HEK293 (cell line): ENCODE measurements around the gene FERMT2.

Source experiments
- CTCF ChIA-PET: fragments of 350-600 bp; formaldehyde crosslinking; extraction: SDS; loops from one replicate; lab custom pipeline; 2021; ENCODE audit warnings: antibody characterized with exemption; lab: Yijun Ruan, JAX
- POLR2A ChIA-PET: fragments of 300-600 bp; formaldehyde crosslinking; extraction: SDS; loops from one replicate; lab custom pipeline; 2020; ENCODE audit warnings: antibody characterized with exemption, inconsistent platforms; lab: Yijun Ruan, JAX
- H3K27ac ChIP-seq: fragments of 200-500 bp; sonication (Bioruptor generic); 2 replicates; pipeline ENCODE4 v1.5.1; 2014; ENCODE audit warnings: low read depth, low read length, control low read depth, inconsistent platforms; ENCODE audit errors: extremely low read depth
- H3K36me3 ChIP-seq, 2 experiments: fragments of 200-500 bp in 1 of 2; sonication (Bioruptor generic) in 1 of 2; 1 replicate in 1 of 2; 2 replicates in 1 of 2; pipeline ENCODE4 v1.5.1; 2014 to 2017; ENCODE audit warnings: inconsistent platforms in 2 of 2, low read length in 2 of 2; ENCODE audit not compliant: control insufficient read depth in 2 of 2, insufficient read depth in 1 of 2
- H3K4me1 ChIP-seq: fragments of 200-500 bp; sonication (Bioruptor generic); 2 replicates; pipeline ENCODE4 v1.5.1; 2014; ENCODE audit warnings: mild to moderate bottlenecking, low read length, inconsistent platforms; ENCODE audit not compliant: control insufficient read depth, insufficient read depth
- H3K4me3 ChIP-seq: 2 replicates; pipeline ENCODE4 v1.5.1; 2011; ENCODE audit warnings: low read depth, mild to moderate bottlenecking, control low read depth, low read length, moderate library complexity
- H3K9me3 ChIP-seq: fragments of 200-500 bp; sonication (Bioruptor generic); 2 replicates; pipeline ENCODE4 v1.5.1; 2014; ENCODE audit warnings: low read depth, low read length, inconsistent platforms; ENCODE audit not compliant: control insufficient read depth, insufficient read depth
- GFI1B ChIP-seq: fragments of 450-650 bp; formaldehyde crosslinking; IDR thresholded peaks from 2 replicates; pipeline ENCODE4 v1.5.1; 2016; ENCODE audit warnings: missing biosample characterization, missing genetic modification characterization
- HOXA7 ChIP-seq: sonication (generic); formaldehyde crosslinking; IDR thresholded peaks from 2 replicates; pipeline ENCODE4 v1.8.1; 2022; ENCODE audit warnings: missing genetic modification reagents, borderline replicate concordance
- IKZF3 ChIP-seq: fragments of 450-650 bp; IDR thresholded peaks from 2 replicates; pipeline ENCODE4 v1.5.0; 2018; ENCODE audit warnings: missing biosample characterization, mild to moderate bottlenecking, missing genetic modification characterization, moderate library complexity
- KLF8 ChIP-seq: fragments of 450-650 bp; formaldehyde crosslinking; IDR thresholded peaks from 2 replicates; pipeline ENCODE4 v1.5.1; 2016; ENCODE audit warnings: missing biosample characterization, missing genetic modification characterization
- MYNN ChIP-seq: fragments of 450-650 bp; formaldehyde crosslinking; IDR thresholded peaks from 2 replicates; pipeline ENCODE4 v1.5.1; 2016; ENCODE audit warnings: missing biosample characterization, missing genetic modification characterization, borderline replicate concordance
- PRDM1 ChIP-seq: fragments of 450-650 bp; formaldehyde crosslinking; IDR thresholded peaks from 2 replicates; pipeline ENCODE4; 2016; ENCODE audit warnings: missing biosample characterization, missing genetic modification characterization
- PRDM10 ChIP-seq: fragments of 450-650 bp; formaldehyde crosslinking; IDR thresholded peaks from 2 replicates; pipeline ENCODE4 v1.5.1; 2016; ENCODE audit warnings: missing biosample characterization, missing genetic modification characterization
- PRDM6 ChIP-seq: fragments of 450-650 bp; formaldehyde crosslinking; IDR thresholded peaks from 2 replicates; pipeline ENCODE4 v1.5.1; 2017; ENCODE audit warnings: missing biosample characterization, missing genetic modification characterization
- SP3 ChIP-seq: fragments of 450-650 bp; formaldehyde crosslinking; IDR thresholded peaks from 2 replicates; pipeline ENCODE4 v1.5.1; 2016; ENCODE audit warnings: missing biosample characterization, missing genetic modification characterization
- SP7 ChIP-seq: fragments of 450-650 bp; formaldehyde crosslinking; IDR thresholded peaks from 2 replicates; pipeline ENCODE4 v1.5.1; 2016; ENCODE audit warnings: missing biosample characterization, missing genetic modification characterization
- ZBTB11 ChIP-seq: fragments of 450-650 bp; formaldehyde crosslinking; conservative IDR thresholded peaks from 2 replicates; pipeline ENCODE4 v1.5.1; 2016; ENCODE audit warnings: low read depth, missing biosample characterization, missing genetic modification characterization
- ZBTB20 ChIP-seq: fragments of 450-650 bp; formaldehyde crosslinking; IDR thresholded peaks from 2 replicates; pipeline ENCODE4 v1.5.1; 2016; ENCODE audit warnings: missing biosample characterization, missing genetic modification characterization
- ZEB2 ChIP-seq: fragments of 450-650 bp; formaldehyde crosslinking; IDR thresholded peaks from 2 replicates; pipeline ENCODE4 v1.5.1; 2016; ENCODE audit warnings: missing biosample characterization, missing genetic modification characterization
- ZFP41 ChIP-seq: fragments of 450-650 bp; formaldehyde crosslinking; IDR thresholded peaks from 2 replicates; pipeline ENCODE4 v1.5.1; 2016; ENCODE audit warnings: missing biosample characterization, missing genetic modification characterization, borderline replicate concordance
- ZNF121 ChIP-seq: fragments of 450-650 bp; formaldehyde crosslinking; IDR thresholded peaks from 2 replicates; pipeline ENCODE4 v1.5.1; 2016; ENCODE audit warnings: missing biosample characterization, missing genetic modification characterization
- ZNF18 ChIP-seq: fragments of 450-650 bp; formaldehyde crosslinking; IDR thresholded peaks from 2 replicates; pipeline ENCODE4 v1.5.1; 2016; ENCODE audit warnings: missing biosample characterization, missing genetic modification characterization
- ZNF335 ChIP-seq: fragments of 450-650 bp; formaldehyde crosslinking; conservative IDR thresholded peaks from 2 replicates; pipeline ENCODE4 v1.5.1; 2016; ENCODE audit warnings: missing biosample characterization, missing genetic modification characterization
- ZNF341 ChIP-seq: fragments of 450-650 bp; formaldehyde crosslinking; IDR thresholded peaks from 2 replicates; pipeline ENCODE4; 2016; ENCODE audit warnings: low read depth, missing biosample characterization, missing genetic modification characterization
- ZNF391 ChIP-seq: fragments of 450-650 bp; formaldehyde crosslinking; IDR thresholded peaks from 2 replicates; pipeline ENCODE4 v1.5.1; 2016; ENCODE audit warnings: low read depth, missing biosample characterization, missing genetic modification characterization, borderline replicate concordance
- ZNF394 ChIP-seq: fragments of 450-650 bp; formaldehyde crosslinking; IDR thresholded peaks from 2 replicates; pipeline ENCODE4 v1.5.1; 2016; ENCODE audit warnings: missing biosample characterization, missing genetic modification characterization, mild to moderate bottlenecking, moderate library complexity, borderline replicate concordance
- ZNF426 ChIP-seq: fragments of 450-650 bp; formaldehyde crosslinking; IDR thresholded peaks from 2 replicates; pipeline ENCODE4 v1.5.1; 2017; ENCODE audit warnings: missing biosample characterization, missing genetic modification characterization, mild to moderate bottlenecking, inconsistent platforms, moderate library complexity
- ZNF433 ChIP-seq: fragments of 450-650 bp; formaldehyde crosslinking; IDR thresholded peaks from 2 replicates; pipeline ENCODE4 v1.5.1; 2016; ENCODE audit warnings: missing biosample characterization, missing genetic modification characterization, low read depth
- ZNF501 ChIP-seq: fragments of 450-650 bp; formaldehyde crosslinking; IDR thresholded peaks from 2 replicates; pipeline ENCODE4 v1.5.1; 2016; ENCODE audit warnings: missing biosample characterization, missing genetic modification characterization
- ZNF600 ChIP-seq: fragments of 450-650 bp; formaldehyde crosslinking; IDR thresholded peaks from 2 replicates; pipeline ENCODE4 v1.5.1; 2016; ENCODE audit warnings: missing biosample characterization, missing genetic modification characterization
- ZNF629 ChIP-seq: fragments of 450-650 bp; formaldehyde crosslinking; IDR thresholded peaks from 2 replicates; pipeline ENCODE4 v1.5.1; 2017; ENCODE audit warnings: missing biosample characterization, missing genetic modification characterization
- ZXDB ChIP-seq: fragments of 450-650 bp; formaldehyde crosslinking; IDR thresholded peaks from 2 replicates; pipeline ENCODE4 v1.5.1; 2016; ENCODE audit warnings: missing biosample characterization, missing genetic modification characterization

FERMT2 gene

GRCh38 chr14:52950410-52950897 lies 396 bp downstream of the FERMT2 start (continued):
- TF ChIP-seq MYNN (tag by site-specific recombination), result no peak
- TF ChIP-seq ZBTB11 (tag by site-specific recombination), result peak; percentile 34; the same call in 1 of the 2 replicates
- no peak for TF ChIP-seq ZNF426 (tag by site-specific recombination)
- peak; percentile 65 for TF ChIP-seq ZEB2
- peak; percentile 73; the same call in 1 of the 2 replicates for TF ChIP-seq ZNF335 (tag by site-specific recombination)
- TF ChIP-seq ZNF391 (tag by site-specific recombination), result no peak
- TF ChIP-seq ZBTB20 (tag by site-specific recombination), result peak; percentile 25; the same call in 1 of the 2 replicates
- peak; percentile 14; the same call in 1 of the 2 replicates for TF ChIP-seq SP3 (tag by site-specific recombination)
- no peak for TF ChIP-seq ZNF501 (tag by site-specific recombination)
- TF ChIP-seq ZNF394 (tag by site-specific recombination), result no peak
- TF ChIP-seq, all 188 proteins: peak for 10

- Histone ChIP-seq H3K4me3 (peak overlapping the region; percentile 96), H3K27ac (peak overlapping the region; percentile 97), H3K4me1 (peaks cover 17% of the 10 kb centered on the region), H3K9me3 (no peaks in the 10 kb centered on the region), H3K36me3 (peaks cover 0 to 13% of the 10 kb centered on the region in 2 experiments; a peak in 1 of 3 replicates)
- CTCF ChIA-PET, result interaction anchor here (0.6 kb wide), 1 partner anchor 105 kb away, joined by 6 read pairs; no protein-coding TSS in a partner anchor
- POLR2A ChIA-PET, result no interaction called here
- TF ChIP-seq SP7 (tag by site-specific recombination), result 0 out of 2 replicates have a peak, but pooled peaks have one; percentile 26
- TF ChIP-seq ZNF433, result no peak
- peak; percentile 56; the same call in 1 of the 2 replicates for TF ChIP-seq ZNF600 (tag by site-specific recombination)
- TF ChIP-seq GFI1B, result 0 out of 2 replicates have a peak, but pooled peaks have one; percentile 6
- no peak for TF ChIP-seq HOXA7 (CRISPR knock-in tag)
- peak; percentile 57 for TF ChIP-seq ZNF341 (tag by site-specific recombination)
- 0 out of 2 replicates have a peak, but pooled peaks have one; percentile 41 for TF ChIP-seq ZNF629 (tag by site-specific recombination)
- TF ChIP-seq ZFP41 (tag by site-specific recombination), result no peak
- peak; percentile 56; the same call in 1 of the 2 replicates for TF ChIP-seq ZNF18 (tag by site-specific recombination)
- no peak for TF ChIP-seq KLF8 (tag by site-specific recombination)
- TF ChIP-seq ZNF121, result no peak
- 0 out of 2 replicates have a peak, but pooled peaks have one; percentile 4 for TF ChIP-seq PRDM1 (tag by site-specific recombination)
- no peak for TF ChIP-seq PRDM6 (tag by site-specific recombination)
- TF ChIP-seq PRDM10 (tag by site-specific recombination), result peak; percentile 82
- no peak for TF ChIP-seq ZXDB (tag by site-specific recombination)
- peak; percentile 31; the same call in 1 of the 2 replicates for TF ChIP-seq IKZF3
These were observed 990 bp downstream of the FERMT2 start for GRCh38 chr14:52949711-52950409.
